ENCODE data around the gene HDAC9.

HDAC9 gene

GRCh38 chr7:18494821-18495408 lies 634 bp upstream of the HDAC9 start:
- DNase-seq = no peak

GRCh38 chr7:18496341-18496700 lies 772 bp downstream of the HDAC9 start:
- DNase-seq = no peak

GRCh38 chr7:18497082-18497481 lies 1.5 kb downstream of the HDAC9 start:
- no peak for DNase-seq

GRCh38 chr7:18497800-18498199 lies 2.3 kb downstream of the HDAC9 start:
- DNase-seq = no peak

- no peak for DNase-seq
Observed at GRCh38 chr7:18498341-18498740, 2.8 kb downstream of the HDAC9 start.

- no peak for DNase-seq
Observed at GRCh38 chr7:18499407-18500177, 4.0 kb downstream of the HDAC9 start.

GRCh38 chr7:18503126-18503866 lies 7.7 kb downstream of the HDAC9 start:
- no peak for DNase-seq

GRCh38 chr7:18504965-18505364 lies 9.4 kb downstream of the HDAC9 start:
- no peak for DNase-seq

GRCh38 chr7:18505870-18506460 lies 10.4 kb downstream of the HDAC9 start:
- no peak for DNase-seq

GRCh38 chr7:18508443-18509427 lies 13.2 kb downstream of the HDAC9 start:
- no peak for DNase-seq

GRCh38 chr7:18509481-18509880 lies 13.9 kb downstream of the HDAC9 start:
- DNase-seq = no peak

- DNase-seq = no peak
Observed at GRCh38 chr7:18511351-18512140, 16.0 kb downstream of the HDAC9 start.

- DNase-seq = no peak
Observed at GRCh38 chr7:18513343-18513742, 17.8 kb downstream of the HDAC9 start.

GRCh38 chr7:18515067-18515466 lies 19.5 kb downstream of the HDAC9 start:
- no peak for DNase-seq

GRCh38 chr7:18517646-18518045 lies 22.1 kb downstream of the HDAC9 start:
- DNase-seq = no peak

- no peak for DNase-seq
Observed at GRCh38 chr7:18518555-18518954, 23.0 kb downstream of the HDAC9 start.

GRCh38 chr7:18520450-18521235 lies 25.1 kb downstream of the HDAC9 start:
- DNase-seq = no peak

- DNase-seq = no peak
Observed at GRCh38 chr7:18521236-18521589, 25.7 kb downstream of the HDAC9 start.

- DNase-seq = no peak
Observed at GRCh38 chr7:18521945-18522566, 26.5 kb downstream of the HDAC9 start.

GRCh38 chr7:18524248-18524647 lies 28.7 kb downstream of the HDAC9 start:
- no peak for DNase-seq

Data from SIG-M5 (cell line).